PC-9 (cell line): Measurements from ENCODE around the gene DOK5.

Source experiments
- EZH2 ChIP-seq: fragments of 200-600 bp; sonication (generic); IDR thresholded peaks from 2 replicates; pipeline ENCODE4 v1.8.0; 2017; ENCODE audit warnings: antibody characterized with exemption, low read depth
- TF ChIP-seq, protein P1 (sequence below): fragments of 200-600 bp; sonication (generic); conservative IDR thresholded peaks from 2 replicates; pipeline ENCODE4 v1.6.1; 2017; ENCODE audit warnings: mixed run types, antibody characterized with exemption, mild to moderate bottlenecking, moderate library complexity

DNA sequence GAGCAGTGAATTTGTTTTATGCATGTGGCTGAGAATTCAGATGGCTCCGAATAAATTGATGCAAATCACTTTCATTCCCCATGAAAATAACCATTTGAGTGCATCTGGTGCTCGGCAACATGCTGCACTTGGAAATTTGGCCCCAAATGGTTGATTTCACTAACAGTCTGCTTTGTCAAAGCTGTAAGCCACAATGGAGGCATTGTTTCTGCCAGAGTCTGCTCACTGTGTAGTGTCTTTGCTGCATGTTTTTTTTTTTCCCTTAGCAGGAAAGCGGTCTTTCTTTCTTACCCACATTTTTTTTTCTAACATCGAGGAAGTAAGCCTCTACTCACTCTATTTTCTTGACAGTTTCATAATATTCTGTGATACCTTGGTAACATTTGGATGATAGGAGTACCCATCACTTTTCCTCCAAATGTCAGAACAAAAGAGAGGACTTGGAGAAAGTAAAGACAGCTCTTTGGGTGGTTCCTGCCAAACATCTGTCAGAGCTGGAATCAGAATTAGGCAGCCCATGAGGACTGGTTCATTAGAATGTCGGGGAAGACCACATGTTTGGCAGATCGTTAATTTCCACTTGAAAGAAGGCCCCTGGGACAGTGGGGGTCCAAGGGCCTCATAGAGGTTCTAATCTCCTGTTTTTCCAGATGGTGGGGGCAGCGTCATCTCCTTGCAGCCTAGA, 149.5 kb downstream of the DOK5 start:
- TF ChIP-seq, protein P1, sequence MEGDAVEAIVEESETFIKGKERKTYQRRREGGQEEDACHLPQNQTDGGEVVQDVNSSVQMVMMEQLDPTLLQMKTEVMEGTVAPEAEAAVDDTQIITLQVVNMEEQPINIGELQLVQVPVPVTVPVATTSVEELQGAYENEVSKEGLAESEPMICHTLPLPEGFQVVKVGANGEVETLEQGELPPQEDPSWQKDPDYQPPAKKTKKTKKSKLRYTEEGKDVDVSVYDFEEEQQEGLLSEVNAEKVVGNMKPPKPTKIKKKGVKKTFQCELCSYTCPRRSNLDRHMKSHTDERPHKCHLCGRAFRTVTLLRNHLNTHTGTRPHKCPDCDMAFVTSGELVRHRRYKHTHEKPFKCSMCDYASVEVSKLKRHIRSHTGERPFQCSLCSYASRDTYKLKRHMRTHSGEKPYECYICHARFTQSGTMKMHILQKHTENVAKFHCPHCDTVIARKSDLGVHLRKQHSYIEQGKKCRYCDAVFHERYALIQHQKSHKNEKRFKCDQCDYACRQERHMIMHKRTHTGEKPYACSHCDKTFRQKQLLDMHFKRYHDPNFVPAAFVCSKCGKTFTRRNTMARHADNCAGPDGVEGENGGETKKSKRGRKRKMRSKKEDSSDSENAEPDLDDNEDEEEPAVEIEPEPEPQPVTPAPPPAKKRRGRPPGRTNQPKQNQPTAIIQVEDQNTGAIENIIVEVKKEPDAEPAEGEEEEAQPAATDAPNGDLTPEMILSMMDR, result no peak
- no peak for TF ChIP-seq EZH2
